Right lobe of liver (tissue), 6 donors: Measurements from ENCODE around the gene PTCD3. TPM values are rescaled to one million over a fixed set of nuclear protein-coding genes. Genes with fewer than 3 reads are reported as not detected.
A peak's percentile ranks its signal among the peaks of the same experiment; 100 is the strongest.

Experiments used
- ATAC-seq, 4 donors: fragments of 200-7000 bp; cut with Tn5 transposase; one replicate each; pipeline ENCODE4 v1.9.1; 2020; ENCODE audit warnings: mild to moderate bottlenecking in 4 of 4, moderate library complexity in 4 of 4
- DNase-seq, 3 donors: peaks; one replicate each; pipeline ENCODE4 v3.0.0-alpha.2; 2020
- H3K27ac ChIP-seq, 3 donors: fragments of 200-600 bp; one replicate each; pipeline ENCODE4 v1.8.0; 2022
- H3K27me3 ChIP-seq, 2 donors: fragments of 200-600 bp; one replicate each; pipeline ENCODE4 v1.8.0; 2022
- H3K36me3 ChIP-seq, 4 donors: fragments of 200-600 bp; sonication (generic) in 1 of 4; one replicate each; pipeline versions ENCODE4 v1.5.1 to v1.8.0; 2017 to 2022; ENCODE audit warnings: control low read depth in 1 of 4
- H3K4me1 ChIP-seq, 4 donors: fragments of 200-600 bp; sonication (generic) in 1 of 4; one replicate each; pipeline versions ENCODE4 v1.5.1 to v1.8.0; 2017 to 2022; ENCODE audit warnings: control low read depth in 1 of 4
- H3K4me3 ChIP-seq, 3 donors: fragments of 200-600 bp; one replicate each; pipeline ENCODE4 v1.8.0; 2022
- H3K9me3 ChIP-seq, 4 donors: fragments of 200-600 bp; sonication (generic) in 1 of 4; one replicate each; pipeline versions ENCODE4 v1.5.1 to v1.8.0; 2017 to 2022; ENCODE audit warnings: control low read depth in 1 of 4
- POLR2A ChIP-seq: fragments of 450-650 bp; IDR thresholded peaks from one replicate; pipeline ENCODE4 v1.6.1; 2017; ENCODE audit warnings: antibody characterized with exemption, mild to moderate bottlenecking
- WGBS: methylation state at CpG from one replicate; pipeline ENCODE4 v1.1.6; 2018; ENCODE audit warnings: low coverage, low lambda C conversion rate; ENCODE audit not compliant: insufficient coverage; ENCODE audit errors: missing lambda C conversion rate; 5-methylcytosine and 5-hydroxymethylcytosine counted together
- intact Hi-C, 2 donors: fragments of 100-400 bp; cut with DNase I; formaldehyde crosslinking; loops; one replicate each; pipeline versions ENCODE4 v1.11.2 to v1.14.1; 2022
- total RNA-seq, 6 experiments: library from RNA; depleted of rRNA in 2 of 6; stranded (reverse); fragments of >200 nt in 2 of 6; fragmentation: NEBNext Ultra II Directional in 3 of 6; extraction: Animal tissue kit (Norgen Biotek cat#: 25700) in 3 of 6; gene quantifications; one replicate each; pipeline versions ENCODE4 v1.1.0 to v1.2.4, GENCODE V29; 2016 to 2023
- TF ChIP-seq, protein P1 (sequence below), 4 donors: fragments of 200-600 bp in 3 of 4; fragments of 450-650 bp in 1 of 4; IDR thresholded peaks; one replicate each; pipeline versions ENCODE4 v1.5.1 to v1.8.0; 2016 to 2022; ENCODE audit warnings: antibody characterized with exemption in 4 of 4, mild to moderate bottlenecking in 2 of 4
- donor health status: DM: no; HTN: yes; CAD: no.
- donor health status: DM: no; HTN: no; CAD: no.
- donor health status: DM: no; HTN: no; CAD: no.
- donor health status: DM: no; HTN: yes; CAD: no.
- donor health status: DM: no; HTN: yes; CAD: no.

The PTCD3 gene
- total RNA-seq, 6 experiments from 2014 or later: 47.6 to 68.2 (median 56.1) TPM

DNA sequence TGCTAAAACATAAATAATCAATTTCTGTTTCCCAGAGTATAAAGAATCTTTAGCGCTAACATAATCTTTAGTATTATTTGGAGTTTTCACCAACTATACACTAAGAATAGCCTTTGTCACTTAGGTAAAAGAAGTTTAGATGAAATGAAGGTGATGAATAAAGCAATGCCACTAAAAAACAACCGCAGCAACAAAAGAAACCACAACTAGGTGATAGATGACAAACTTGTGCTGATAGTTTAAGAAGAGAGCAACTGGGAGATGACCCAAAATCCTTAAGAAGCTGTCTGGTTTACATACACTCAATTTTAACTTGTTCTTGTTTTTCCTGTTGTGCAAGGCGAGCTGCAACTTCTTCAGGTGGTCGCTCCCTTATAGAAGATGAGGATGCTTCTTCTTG lies 64.4 kb downstream of the PTCD3 start:
- H3K27ac ChIP-seq: no peak overlapping the region
- ATAC-seq (no peak), DNase-seq (no peak)
- H3K27me3 ChIP-seq: no peaks in the 10 kb centered on the region
- no peaks in the 10 kb centered on the region for H3K9me3 ChIP-seq
- peaks cover 0 to 78% (median 25%) of the 10 kb centered on the region in 4 donors for H3K36me3 ChIP-seq
- 81% methylated on average over 4 of the region's 4 CpGs for WGBS
- intact Hi-C loops: no loop called here
- H3K4me1 ChIP-seq: no peaks in the 10 kb centered on the region
- H3K4me3 ChIP-seq: no peak overlapping the region
- TF ChIP-seq, protein P1, sequence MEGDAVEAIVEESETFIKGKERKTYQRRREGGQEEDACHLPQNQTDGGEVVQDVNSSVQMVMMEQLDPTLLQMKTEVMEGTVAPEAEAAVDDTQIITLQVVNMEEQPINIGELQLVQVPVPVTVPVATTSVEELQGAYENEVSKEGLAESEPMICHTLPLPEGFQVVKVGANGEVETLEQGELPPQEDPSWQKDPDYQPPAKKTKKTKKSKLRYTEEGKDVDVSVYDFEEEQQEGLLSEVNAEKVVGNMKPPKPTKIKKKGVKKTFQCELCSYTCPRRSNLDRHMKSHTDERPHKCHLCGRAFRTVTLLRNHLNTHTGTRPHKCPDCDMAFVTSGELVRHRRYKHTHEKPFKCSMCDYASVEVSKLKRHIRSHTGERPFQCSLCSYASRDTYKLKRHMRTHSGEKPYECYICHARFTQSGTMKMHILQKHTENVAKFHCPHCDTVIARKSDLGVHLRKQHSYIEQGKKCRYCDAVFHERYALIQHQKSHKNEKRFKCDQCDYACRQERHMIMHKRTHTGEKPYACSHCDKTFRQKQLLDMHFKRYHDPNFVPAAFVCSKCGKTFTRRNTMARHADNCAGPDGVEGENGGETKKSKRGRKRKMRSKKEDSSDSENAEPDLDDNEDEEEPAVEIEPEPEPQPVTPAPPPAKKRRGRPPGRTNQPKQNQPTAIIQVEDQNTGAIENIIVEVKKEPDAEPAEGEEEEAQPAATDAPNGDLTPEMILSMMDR (IDR thresholded peaks at IDR 0.05): no peak
- TF ChIP-seq POLR2A: no peak

DNA sequence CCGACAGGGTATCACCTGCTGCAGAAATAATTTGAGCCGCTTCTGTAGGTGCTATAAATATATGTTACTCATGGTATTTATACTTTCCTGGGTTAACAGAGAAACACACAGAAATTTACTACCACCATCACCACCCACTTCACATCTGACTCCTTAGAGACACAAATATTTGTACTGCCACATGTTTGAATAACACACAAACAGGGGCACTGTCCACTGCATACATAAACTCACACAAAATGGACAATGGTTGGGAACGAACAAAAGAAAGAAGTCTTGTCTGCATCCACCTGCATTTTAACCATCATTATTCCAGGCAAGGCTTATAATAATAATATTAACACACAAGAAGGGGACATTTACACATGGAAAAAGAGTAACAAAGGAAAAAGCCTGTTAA lies 65.3 kb downstream of the PTCD3 start:
- peaks cover 0 to 71% (median 20%) of the 10 kb centered on the region in 4 donors for H3K36me3 ChIP-seq
- intact Hi-C loops: no loop called here
- WGBS: 92% methylated on average over 3 of the region's 3 CpGs
- no peak for TF ChIP-seq POLR2A
- TF ChIP-seq, protein P1 (IDR thresholded peaks at IDR 0.05): no peak
- no peak overlapping the region for H3K27ac ChIP-seq
- DNase-seq (no peak), ATAC-seq (no peak)
- H3K9me3 ChIP-seq: no peaks in the 10 kb centered on the region
- H3K4me1 ChIP-seq: peaks cover 0 to 7% (median 0%) of the 10 kb centered on the region in 4 donors
- H3K27me3 ChIP-seq: no peaks in the 10 kb centered on the region
- no peak overlapping the region for H3K4me3 ChIP-seq

DNA sequence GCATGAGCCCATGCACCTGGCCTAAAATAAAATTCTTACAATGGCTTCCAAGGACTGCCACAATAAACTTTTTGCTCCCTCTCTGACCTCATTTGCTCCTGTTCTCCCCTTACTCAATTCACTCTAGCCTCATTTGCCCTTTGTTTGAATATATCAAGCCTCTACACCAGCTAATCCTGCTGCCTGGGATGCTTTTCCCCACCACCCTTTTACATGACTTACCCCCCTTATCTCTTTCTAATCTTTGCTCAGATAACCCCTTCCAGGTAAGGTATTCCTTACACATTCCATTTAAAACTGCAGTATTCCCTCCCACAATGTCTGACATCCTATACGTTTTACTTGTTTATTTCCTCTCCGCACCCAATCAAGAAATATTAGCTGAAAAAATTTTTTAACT lies 66.6 kb downstream of the PTCD3 start:
- no peaks in the 10 kb centered on the region for H3K9me3 ChIP-seq
- intact Hi-C loops: no loop called here
- H3K4me1 ChIP-seq: peaks cover 0 to 7% (median 0%) of the 10 kb centered on the region in 4 donors
- peaks cover 0 to 70% (median 21%) of the 10 kb centered on the region in 4 donors for H3K36me3 ChIP-seq
- H3K27ac ChIP-seq: no peak overlapping the region
- DNase-seq: no peak
- WGBS: 25% methylated on average over 2 of the region's 2 CpGs
- TF ChIP-seq POLR2A: no peak
- TF ChIP-seq, protein P1 (IDR thresholded peaks at IDR 0.05): no peak
- no peaks in the 10 kb centered on the region for H3K27me3 ChIP-seq
- no peak for ATAC-seq
- H3K4me3 ChIP-seq: no peak overlapping the region

DNA sequence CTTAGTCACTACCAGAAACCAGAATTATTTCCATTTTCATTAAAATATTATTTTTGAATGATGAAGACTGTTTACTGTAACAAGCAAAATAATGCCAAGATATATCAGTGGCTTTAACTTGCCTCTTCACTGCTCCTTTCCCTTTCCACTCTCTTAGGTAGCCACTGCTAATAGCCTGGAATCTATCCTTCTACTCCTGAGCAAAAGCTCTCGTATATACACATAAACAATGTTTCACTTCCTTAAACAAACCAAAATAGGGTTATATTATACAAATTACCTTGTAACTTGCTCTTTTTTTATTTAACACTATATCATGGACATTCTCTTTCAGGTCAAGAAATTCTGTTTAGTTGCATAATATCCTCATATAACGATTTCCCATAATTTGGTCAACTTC lies 68.4 kb downstream of the PTCD3 start:
- Histone ChIP-seq H3K9me3 (no peaks in the 10 kb centered on the region), H3K4me3 (no peak overlapping the region), H3K27ac (no peak overlapping the region), H3K27me3 (no peaks in the 10 kb centered on the region), H3K36me3 (peaks cover 0 to 67% (median 19%) of the 10 kb centered on the region in 4 donors), H3K4me1 (peaks cover 0 to 7% (median 0%) of the 10 kb centered on the region in 4 donors)
- intact Hi-C loops: no loop called here
- WGBS: 40% methylated on average over 2 of the region's 2 CpGs
- ATAC-seq (no peak), DNase-seq (no peak)
- TF ChIP-seq POLR2A: no peak
- TF ChIP-seq, protein P1 (IDR thresholded peaks at IDR 0.05): no peak

DNA sequence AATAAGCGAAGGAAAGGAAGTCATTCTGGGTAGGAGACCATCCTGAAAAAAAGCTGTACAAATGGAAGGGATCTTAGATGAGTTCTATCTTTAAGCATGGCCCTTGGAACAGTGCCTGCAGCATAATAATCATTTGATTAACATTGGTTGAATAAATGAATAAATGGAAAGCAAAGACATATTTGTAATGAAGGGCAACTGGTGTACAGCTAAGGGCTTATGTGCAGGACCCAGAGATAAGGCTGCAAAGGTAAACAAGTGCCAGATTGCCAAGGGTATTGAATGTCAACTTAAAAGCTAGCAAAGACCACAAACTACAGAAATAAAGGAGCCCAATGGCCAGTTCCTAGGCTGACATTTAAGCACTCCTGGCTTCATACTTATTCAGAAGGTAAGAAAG lies 69.8 kb downstream of the PTCD3 start:
- intact Hi-C loops: no loop called here
- DNase-seq (no peak), ATAC-seq (peak in 1 of 4 donors; percentile 28)
- H3K27me3 ChIP-seq: no peaks in the 10 kb centered on the region
- H3K4me1 ChIP-seq: peaks cover 0 to 7% (median 0%) of the 10 kb centered on the region in 4 donors
- WGBS: 90% methylated on average over 1 of the region's 1 CpG
- no peak overlapping the region for H3K27ac ChIP-seq
- no peaks in the 10 kb centered on the region for H3K9me3 ChIP-seq
- H3K36me3 ChIP-seq: peaks cover 0 to 60% (median 15%) of the 10 kb centered on the region in 4 donors
- no peak overlapping the region for H3K4me3 ChIP-seq
- TF ChIP-seq POLR2A: no peak
- TF ChIP-seq, protein P1 (IDR thresholded peaks at IDR 0.05): no peak
